IPS DF 6.9 (cell line): ENCODE measurements around the gene RPH3AL.

ENCODE experiments used
- DNase-seq: peaks from one replicate; pipeline ENCODE4 v3.0.0-alpha.2; 2013; ENCODE audit warnings: low read depth, low spot score
- H3K27ac ChIP-seq: one replicate; pipeline ENCODE4 v1.5.1; 2013; ENCODE audit warnings: low read length, control low read depth
- H3K27me3 ChIP-seq: 2 replicates; pipeline ENCODE4 v1.6.1; 2013; ENCODE audit warnings: mild to moderate bottlenecking, low read length; ENCODE audit not compliant: control insufficient read depth, insufficient read depth
- H3K36me3 ChIP-seq: 2 replicates; pipeline ENCODE4 v1.6.1; 2013; ENCODE audit warnings: low read length; ENCODE audit not compliant: control insufficient read depth, insufficient read depth
- H3K4me1 ChIP-seq: 2 replicates; pipeline ENCODE4 v1.6.1; 2013; ENCODE audit warnings: low read length; ENCODE audit not compliant: control insufficient read depth, insufficient read depth
- H3K4me3 ChIP-seq: 2 replicates; pipeline ENCODE4 v1.5.1; 2013; ENCODE audit warnings: mild to moderate bottlenecking, low read length
- H3K9me3 ChIP-seq: 2 replicates; pipeline ENCODE4 v1.6.1; 2013; ENCODE audit warnings: low read length, inconsistent platforms; ENCODE audit not compliant: control insufficient read depth, insufficient read depth
- WGBS: extraction: QIAGEN DNeasy Blood & Tissue Kit; methylation state at CpG from one replicate; pipeline ENCODE4 v1.1.7; 2013; ENCODE audit warnings: mixed read lengths, missing lambda C conversion rate; ENCODE audit not compliant: insufficient read length, insufficient coverage; 5-methylcytosine and 5-hydroxymethylcytosine counted together

RPH3AL gene

DNA sequence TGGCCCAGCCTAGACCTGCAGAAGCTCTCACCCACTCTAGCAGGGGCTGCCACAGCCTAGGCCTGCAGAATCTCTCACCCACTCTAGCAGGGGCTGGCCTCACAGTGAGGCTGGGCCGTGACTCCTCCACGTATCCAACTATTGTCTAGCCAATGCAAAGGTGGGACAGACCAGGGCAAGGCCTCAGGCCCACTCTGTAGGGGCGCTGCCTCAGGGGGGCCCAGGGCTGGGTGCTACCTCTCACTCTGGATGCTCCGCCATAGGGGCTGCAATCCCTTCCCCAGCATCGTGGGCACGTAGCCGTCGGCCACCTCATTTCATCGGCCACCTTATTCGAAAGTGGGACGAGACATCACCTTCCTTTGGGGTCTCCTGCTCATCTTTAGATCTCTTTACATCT, 51.7 kb downstream of the RPH3AL start:
- H3K9me3 ChIP-seq: no peaks in the 10 kb centered on the region
- H3K4me1 ChIP-seq: peaks cover 4% of the 10 kb centered on the region; the same call in 1 of the 2 replicates
- H3K27me3 ChIP-seq: no peaks in the 10 kb centered on the region; the same call in 1 of the 2 replicates
- H3K36me3 ChIP-seq: no peaks in the 10 kb centered on the region
- no peak for DNase-seq
- no peak overlapping the region for H3K4me3 ChIP-seq
- H3K27ac ChIP-seq: no peak overlapping the region
- no CpG with 5 or more reads among the region's 11 CpGs for WGBS

DNA sequence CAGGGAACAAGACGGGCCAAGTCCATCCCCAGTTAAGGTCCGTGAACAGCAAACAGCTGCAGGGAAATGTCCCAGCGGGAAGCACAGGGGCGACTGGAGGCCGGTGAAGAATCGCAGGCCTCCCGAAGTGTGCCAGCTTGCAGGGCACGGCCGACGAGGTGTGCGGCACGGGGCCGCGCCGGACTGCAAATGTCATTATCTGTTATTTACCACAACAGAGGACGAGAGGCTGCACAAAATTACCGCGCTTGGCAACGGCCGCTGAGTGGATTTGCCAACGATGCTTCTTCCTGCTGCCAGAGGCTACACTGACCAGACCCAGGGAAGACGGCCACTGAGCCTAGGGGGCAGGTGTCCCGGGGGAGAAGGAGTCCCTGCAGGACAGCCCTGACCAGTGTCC, 53.1 kb downstream of the RPH3AL start:
- Histone ChIP-seq H3K27me3 (no peaks in the 10 kb centered on the region; the same call in 1 of the 2 replicates), H3K4me3 (no peak overlapping the region), H3K9me3 (no peaks in the 10 kb centered on the region), H3K27ac (no peak overlapping the region), H3K4me1 (no peaks in the 10 kb centered on the region), H3K36me3 (no peaks in the 10 kb centered on the region)
- no CpG with 5 or more reads among the region's 23 CpGs for WGBS
- no peak for DNase-seq

GRCh38 chr17:298791-299450, 53.7 kb downstream of the RPH3AL start:
- H3K4me1 ChIP-seq: no peaks in the 10 kb centered on the region

DNA sequence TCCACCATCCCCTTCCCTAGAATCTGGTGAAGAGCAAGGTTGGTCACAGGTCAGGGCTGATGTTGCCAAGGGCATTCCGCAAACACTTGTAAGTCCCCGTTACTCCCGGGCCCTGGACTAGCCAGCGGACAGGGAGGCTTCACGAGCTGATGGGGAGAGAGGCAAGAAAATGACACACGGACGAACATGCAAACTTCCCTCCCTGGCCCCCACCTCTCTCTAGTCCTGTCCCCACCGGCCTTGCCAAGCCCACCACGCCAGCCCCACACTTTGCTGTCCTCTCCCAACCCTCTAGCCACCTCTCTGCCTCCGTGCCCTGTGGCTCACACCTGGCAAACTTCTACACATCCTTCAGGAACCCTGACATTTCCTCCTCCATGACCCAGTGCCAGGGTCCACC, 54.8 kb downstream of the RPH3AL start:
- H3K27ac ChIP-seq: no peak overlapping the region
- no peaks in the 10 kb centered on the region for H3K4me1 ChIP-seq
- H3K27me3 ChIP-seq: no peaks in the 10 kb centered on the region
- no peaks in the 10 kb centered on the region for H3K36me3 ChIP-seq
- WGBS: no CpG with 5 or more reads among the region's 10 CpGs
- H3K4me3 ChIP-seq: no peak overlapping the region
- H3K9me3 ChIP-seq: no peaks in the 10 kb centered on the region
- DNase-seq: no peak

More at GRCh38 chr17:298791-299450, 53.7 kb downstream of the RPH3AL start:
- H3K27ac ChIP-seq: no peak overlapping the region
- no peaks in the 10 kb centered on the region for H3K9me3 ChIP-seq
- DNase-seq: no peak
- H3K36me3 ChIP-seq: no peaks in the 10 kb centered on the region
- H3K27me3 ChIP-seq: no peaks in the 10 kb centered on the region; the same call in 1 of the 2 replicates
- no peak overlapping the region for H3K4me3 ChIP-seq
- no CpG with 5 or more reads among the region's 17 CpGs for WGBS

GRCh38 chr17:296906-297690, 55.5 kb downstream of the RPH3AL start:
- H3K27me3 ChIP-seq: no peaks in the 10 kb centered on the region
- no peak overlapping the region for H3K4me3 ChIP-seq
- H3K36me3 ChIP-seq: no peaks in the 10 kb centered on the region
- H3K27ac ChIP-seq: no peak overlapping the region
- H3K9me3 ChIP-seq: no peaks in the 10 kb centered on the region
- no peak for DNase-seq
- WGBS: no CpG with 5 or more reads among the region's 23 CpGs
- no peaks in the 10 kb centered on the region for H3K4me1 ChIP-seq

DNA sequence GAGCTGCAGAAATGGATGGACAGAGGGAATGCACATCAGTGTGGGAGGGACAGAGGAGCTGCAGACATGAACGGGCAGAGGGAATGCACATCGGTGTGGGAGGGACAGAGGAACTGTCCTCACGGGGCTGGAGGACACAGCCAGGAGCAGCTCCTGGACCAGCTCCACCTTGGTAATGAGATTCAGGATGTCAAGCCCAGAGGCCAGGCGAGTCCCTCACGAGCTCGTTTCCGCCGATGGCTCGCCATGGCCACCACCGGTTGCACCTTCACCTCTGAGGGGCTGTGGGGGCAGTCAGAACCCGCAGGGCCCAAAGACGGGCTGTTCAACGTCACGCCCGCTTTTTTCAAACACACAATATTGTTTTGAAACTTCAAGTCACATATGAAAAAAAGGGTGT, 56.2 kb downstream of the RPH3AL start:
- no peak overlapping the region for H3K27ac ChIP-seq
- no peaks in the 10 kb centered on the region for H3K9me3 ChIP-seq
- no peaks in the 10 kb centered on the region for H3K36me3 ChIP-seq
- no peak for DNase-seq
- WGBS: no CpG with 5 or more reads among the region's 15 CpGs
- H3K27me3 ChIP-seq: no peaks in the 10 kb centered on the region
- H3K4me1 ChIP-seq: no peaks in the 10 kb centered on the region
- H3K4me3 ChIP-seq: no peak overlapping the region

GRCh38 chr17:292531-293382, 59.9 kb downstream of the RPH3AL start:
- Histone ChIP-seq H3K36me3 (no peaks in the 10 kb centered on the region), H3K4me1 (no peaks in the 10 kb centered on the region; the same call in 1 of the 2 replicates), H3K27ac (no peak overlapping the region), H3K4me3 (no peak overlapping the region), H3K27me3 (no peaks in the 10 kb centered on the region), H3K9me3 (no peaks in the 10 kb centered on the region)
- WGBS: no CpG with 5 or more reads among the region's 29 CpGs
- no peak for DNase-seq

DNA sequence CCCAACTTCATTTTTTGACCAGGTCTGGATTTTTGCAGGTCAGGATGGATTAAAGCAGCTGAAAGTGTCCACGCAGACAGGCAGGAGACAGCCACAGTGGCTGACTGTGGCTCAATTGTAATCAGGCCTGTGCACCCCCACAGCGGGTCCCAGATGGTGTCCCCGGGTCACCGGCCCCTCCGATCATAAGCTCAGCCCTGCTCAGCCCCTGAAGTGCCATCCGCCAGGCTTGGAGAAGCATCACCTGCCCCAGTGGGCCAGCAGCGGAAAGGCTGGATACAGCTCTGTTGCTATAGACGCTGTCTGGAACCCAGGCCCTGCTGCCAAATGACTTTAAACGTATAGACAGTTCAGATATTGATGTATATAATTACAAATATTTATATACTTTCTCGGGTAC, 60.6 kb downstream of the RPH3AL start:
- Histone ChIP-seq H3K27me3 (no peaks in the 10 kb centered on the region), H3K9me3 (no peaks in the 10 kb centered on the region), H3K4me1 (no peaks in the 10 kb centered on the region; the same call in 1 of the 2 replicates), H3K27ac (no peak overlapping the region), H3K4me3 (no peak overlapping the region), H3K36me3 (no peaks in the 10 kb centered on the region)
- WGBS: no CpG with 5 or more reads among the region's 10 CpGs
- no peak for DNase-seq

- no peak overlapping the region for H3K4me3 ChIP-seq
- H3K9me3 ChIP-seq: no peaks in the 10 kb centered on the region
- no peaks in the 10 kb centered on the region for H3K27me3 ChIP-seq
- no peaks in the 10 kb centered on the region; the same call in 1 of the 2 replicates for H3K4me1 ChIP-seq
- no peak overlapping the region for H3K27ac ChIP-seq
- no peak for DNase-seq
- H3K36me3 ChIP-seq: no peaks in the 10 kb centered on the region
- no CpG with 5 or more reads among the region's 7 CpGs for WGBS
Measured at GRCh38 chr17:291587-291986, 61.0 kb downstream of the RPH3AL start.

DNA sequence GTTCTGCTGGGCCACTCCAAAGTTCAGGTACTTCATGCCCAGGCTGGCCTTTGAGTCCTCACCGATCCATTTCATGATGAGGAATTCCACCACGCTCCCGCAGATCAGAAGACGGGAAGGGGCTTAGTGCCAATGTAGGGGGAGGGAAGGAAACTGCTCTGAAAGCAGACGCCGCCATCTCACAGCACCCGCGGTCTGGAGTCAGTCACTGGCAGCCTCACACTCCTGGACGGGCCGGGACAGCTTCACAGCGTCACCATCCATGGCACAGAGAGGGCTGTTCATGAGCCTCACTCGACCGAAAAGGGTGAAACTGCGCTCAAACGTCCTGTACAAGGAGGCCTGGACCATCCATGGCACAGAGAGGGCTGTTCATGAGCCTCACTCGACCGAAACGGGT, 62.0 kb downstream of the RPH3AL start:
- Histone ChIP-seq H3K9me3 (no peaks in the 10 kb centered on the region), H3K36me3 (no peaks in the 10 kb centered on the region), H3K4me1 (peaks cover 2% of the 10 kb centered on the region; the same call in 1 of the 2 replicates), H3K27ac (no peak overlapping the region), H3K4me3 (no peak overlapping the region), H3K27me3 (no peaks in the 10 kb centered on the region)
- no peak for DNase-seq
- WGBS: no CpG with 5 or more reads among the region's 18 CpGs
